K562 (cell line): ENCODE data around the gene NOP14. TPM values are rescaled to one million over a fixed set of nuclear protein-coding genes. Genes with fewer than 3 reads are reported as not detected.

Experiments used
- ATAC-seq: fragments of 200-7000 bp; cut with Tn5 transposase; 3 replicates; pipeline ENCODE4 v1.9.1; 2020; ENCODE audit warnings: moderate library complexity
- BruUV-seq: library from RNA; stranded (reverse); fragments of 400-500 nt; replicated peaks from 2 replicates; lab custom pipeline; 2021; lab: Mats Ljungman, UMichigan
- CTCF ChIA-PET: fragments of 300-600 bp; formaldehyde crosslinking; extraction: SDS; loops from one replicate; lab custom pipeline; 2021; ENCODE audit warnings: low intra/inter-chr PET ratio; lab: Yijun Ruan, JAX
- POLR2A ChIA-PET: fragments of 300-600, 350-650 bp; sonication (Branson Sonifier 250); formaldehyde crosslinking; extraction: SDS; loops from one replicate; lab custom pipeline; 2021; ENCODE audit warnings: antibody characterized with exemption, inconsistent platforms; lab: Yijun Ruan, JAX
- DNase-seq, 4 experiments: peaks; one replicate each; pipeline versions ENCODE4 v3.0.0 to v3.0.0-alpha.2; 2011 to 2018; ENCODE audit warnings: low spot score in 3 of 4, mixed read lengths in 3 of 4; ENCODE audit errors: extremely low read depth in 1 of 4
- FAIRE-seq: peaks from 2 replicates; lab custom pipeline; 2011; peaks lifted over from hg19 to GRCh38; lab: Jason Lieb, UNC
- H2AFZ ChIP-seq: 2 replicates; pipeline ENCODE4 v1.6.0; 2011; ENCODE audit warnings: low read depth, low read length, control low read depth, inconsistent platforms
- H3K27ac ChIP-seq: fragments of 200-600 bp; 3 replicates; pipeline ENCODE4 v1.8.0; 2011; ENCODE audit warnings: low read depth, mild to moderate bottlenecking, control low read depth, inconsistent platforms, low read length, moderate library complexity, mixed read lengths; ENCODE audit errors: extremely low read depth
- H3K27me3 ChIP-seq, 2 experiments: fragments of 300-600 bp in 1 of 2; 2 replicates in 1 of 2; 3 replicates in 1 of 2; pipeline versions ENCODE4 v1.6.0 to v1.8.0; 2011; ENCODE audit warnings: inconsistent platforms in 2 of 2, low read length in 2 of 2, mild to moderate bottlenecking in 1 of 2, mixed read lengths in 1 of 2, moderate library complexity in 1 of 2; ENCODE audit not compliant: control insufficient read depth in 2 of 2, insufficient read depth in 2 of 2
- H3K36me3 ChIP-seq: fragments of 300-600 bp; 3 replicates; pipeline ENCODE4 v1.8.0; 2011; ENCODE audit warnings: mild to moderate bottlenecking, low read length, inconsistent platforms; ENCODE audit not compliant: control insufficient read depth, insufficient read depth
- H3K4me1 ChIP-seq, 2 experiments: fragments of 200-600 bp in 1 of 2; replicated peaks in 1 of 2; 2 replicates in 1 of 2; 3 replicates in 1 of 2; pipeline versions ENCODE4 v1.5.1 to v1.8.0; 2011; ENCODE audit warnings: inconsistent platforms in 2 of 2, low read length in 2 of 2, mild to moderate bottlenecking in 1 of 2, mixed read lengths in 1 of 2, moderate library complexity in 1 of 2; ENCODE audit not compliant: control insufficient read depth in 2 of 2, insufficient read depth in 2 of 2
- H3K4me2 ChIP-seq: 2 replicates; pipeline ENCODE4 v1.6.1; 2011; ENCODE audit warnings: low read length, control low read depth, inconsistent platforms, mixed read lengths; ENCODE audit not compliant: insufficient read depth
- H3K4me3 ChIP-seq: fragments of 200-600 bp; sonication (generic), shearing (Covaris generic); 2 replicates; pipeline ENCODE4 v1.5.1; 2016; ENCODE audit warnings: control low read depth, inconsistent platforms
- H3K79me2 ChIP-seq: fragments of 200-600 bp; 3 replicates; pipeline ENCODE4 v1.8.0; 2011; ENCODE audit warnings: low read length, inconsistent platforms; ENCODE audit not compliant: control insufficient read depth, insufficient read depth
- H3K9ac ChIP-seq, 2 experiments: 2 replicates each; pipeline versions ENCODE4 v1.6.0 to v1.6.1; 2011; ENCODE audit warnings: low read depth in 2 of 2, low read length in 2 of 2, control low read depth in 1 of 2, inconsistent platforms in 1 of 2, mild to moderate bottlenecking in 1 of 2, mixed read lengths in 1 of 2; ENCODE audit not compliant: insufficient read depth in 1 of 2
- H3K9me1 ChIP-seq: one replicate; pipeline ENCODE4 v1.6.0; 2011; ENCODE audit warnings: inconsistent platforms, mild to moderate bottlenecking, low read length, moderate library complexity; ENCODE audit not compliant: control insufficient read depth, insufficient read depth
- H3K9me3 ChIP-seq: replicated peaks from 2 replicates; pipeline ENCODE4 v1.5.1; 2011; ENCODE audit warnings: low read depth, low read length, inconsistent platforms; ENCODE audit not compliant: control insufficient read depth, insufficient read depth
- H4K20me1 ChIP-seq: replicated peaks from 2 replicates; pipeline ENCODE4 v1.6.1; 2011; ENCODE audit warnings: low read length, inconsistent platforms, mixed read lengths; ENCODE audit not compliant: control insufficient read depth, insufficient read depth
- ARID1B ChIP-seq: fragments of 450-650 bp; IDR thresholded peaks from 2 replicates; pipeline ENCODE4 v1.6.1; 2016; ENCODE audit warnings: antibody characterized with exemption, mild to moderate bottlenecking, inconsistent platforms
- ASH1L ChIP-seq: fragments of 450-650 bp; IDR thresholded peaks from 2 replicates; pipeline ENCODE4 v1.6.1; 2018; ENCODE audit warnings: borderline replicate concordance, mild to moderate bottlenecking, low read depth; ENCODE audit not compliant: partially characterized antibody
- BDP1 ChIP-seq: IDR thresholded peaks from 3 replicates; pipeline ENCODE4 v1.6.1; 2011; ENCODE audit not compliant: insufficient read length, insufficient read depth
- ELF2 ChIP-seq: fragments of 250-450 bp; sonication (Bioruptor Pico); IDR thresholded peaks from 2 replicates; pipeline ENCODE4 v1.5.0; 2021; ENCODE audit warnings: mild to moderate bottlenecking
- ERF ChIP-seq: fragments of 450-650 bp; formaldehyde crosslinking; IDR thresholded peaks from 2 replicates; pipeline ENCODE4 v1.4.0; 2020; ENCODE audit warnings: mild to moderate bottlenecking, mixed read lengths
- GTF2E2 ChIP-seq: fragments of 200-800 bp; sonication (Bioruptor generic); IDR thresholded peaks from 2 replicates; pipeline ENCODE4 v1.6.1; 2016; ENCODE audit warnings: missing genetic modification characterization, missing compliant biosample characterization
- MNT ChIP-seq, 2 experiments: fragments of 450-650 bp; conservative IDR thresholded peaks; 2 replicates each; pipeline ENCODE4 v1.6.1; 2017; ENCODE audit warnings: mild to moderate bottlenecking in 2 of 2, moderate library complexity in 2 of 2
- NFYB ChIP-seq: IDR thresholded peaks from 2 replicates; pipeline ENCODE4 v1.6.1; 2011; ENCODE audit warnings: mild to moderate bottlenecking, moderate library complexity; ENCODE audit not compliant: insufficient read length; ENCODE audit errors: extremely low read depth
- NR2C2 ChIP-seq, 2 experiments: fragments of 200-800 bp in 1 of 2; sonication (Bioruptor generic) in 1 of 2; sonication (generic) in 1 of 2; formaldehyde crosslinking in 1 of 2; IDR thresholded peaks; 2 replicates each; pipeline versions ENCODE4 v1.6.1 to v1.8.0; 2016 to 2022; ENCODE audit warnings: mild to moderate bottlenecking in 1 of 2, missing compliant biosample characterization in 1 of 2, missing genetic modification characterization in 1 of 2, missing genetic modification reagents in 1 of 2
- PYGO2 ChIP-seq: fragments of 450-650 bp; IDR thresholded peaks from 2 replicates; pipeline ENCODE4 v1.6.1; 2016; ENCODE audit warnings: mild to moderate bottlenecking, missing genetic modification characterization, moderate library complexity, missing compliant biosample characterization
- ZBTB9 ChIP-seq: fragments of 450-650 bp; formaldehyde crosslinking; IDR thresholded peaks from 2 replicates; pipeline ENCODE4 v1.4.0; 2020; ENCODE audit warnings: mild to moderate bottlenecking, moderate library complexity
- ZEB2 ChIP-seq: fragments of 450-650 bp; IDR thresholded peaks from 2 replicates; pipeline ENCODE4 v1.6.1; 2016
- ZNF280B ChIP-seq: fragments of 250-450 bp; sonication (Bioruptor Pico); IDR thresholded peaks from 2 replicates; pipeline ENCODE4 v1.5.1; 2021; ENCODE audit warnings: mild to moderate bottlenecking
- ZNF354B ChIP-seq: fragments of 250-450 bp; sonication (Bioruptor Pico); IDR thresholded peaks from 2 replicates; pipeline ENCODE4 v1.4.0; 2020
- ZNF444 ChIP-seq: fragments of 250-450 bp; sonication (Bioruptor Pico); IDR thresholded peaks from 2 replicates; pipeline ENCODE4 v1.4.0; 2020; ENCODE audit warnings: mild to moderate bottlenecking, moderate library complexity
- ZNF75A ChIP-seq: fragments of 450-650 bp; formaldehyde crosslinking; IDR thresholded peaks from 2 replicates; pipeline ENCODE4 v1.4.0; 2020; ENCODE audit warnings: mild to moderate bottlenecking
- WGBS: fragments of 100-300 bp; shearing (Covaris generic); methylation state at CpG from one replicate; pipeline ENCODE4 v1.1.6; 2016; ENCODE audit warnings: low coverage, mixed read lengths; ENCODE audit not compliant: insufficient coverage; ENCODE audit errors: missing lambda C conversion rate; 5-methylcytosine and 5-hydroxymethylcytosine counted together
- in situ Hi-C: fragments of 300-500 bp; cut with MboI; formaldehyde crosslinking; loops from 4 replicates; pipeline ENCODE4 v1.15.0; 2018; ENCODE audit warnings: inconsistent platforms, mixed read lengths
- intact Hi-C: fragments of 100-400 bp; cut with micrococcal nuclease; formaldehyde crosslinking; loops from 2 replicates; pipeline ENCODE4 v1.14.2; 2022
- polyA plus RNA-seq, 8 experiments: library from polyadenylated mRNA; depleted of rRNA in 4 of 8; stranded (reverse) in 5 of 8; unstranded in 3 of 8; fragments of >200 nt; fragmentation: Nextera tagmentation in 2 of 8; fragmentation: Illumina TruSeq in 1 of 8; extraction: Ambion mirVana in 2 of 8; extraction: Trizol in 1 of 8; gene quantifications; 2 replicates each; pipeline versions ENCODE4 v1.2.1 to v1.2.3, GENCODE V29; 2011 to 2014; ENCODE audit warnings: inconsistent platforms in 1 of 8, missing spikeins in 1 of 8
- total RNA-seq, 7 experiments: library from RNA; depleted of rRNA in 6 of 7; stranded (reverse); fragments of >200 nt in 6 of 7; fragmentation: Illumina TruSeq in 2 of 7; extraction: Trizol in 2 of 7; gene quantifications; 2 replicates each; pipeline versions ENCODE4 v1.2.1 to v1.2.3, GENCODE V29; 2011 to 2021; ENCODE audit warnings: low replicate concordance in 1 of 7

Gene NOP14
- total and polyA plus RNA-seq, 9 of the 15 experiments (the other 6 are each of a cell fraction or from before 2014, with no cell fraction given), result 12.7 to 76.0 (median 50.9) TPM

GRCh38 chr4:2968381-2968780 lies 5.2 kb upstream of the NOP14 start:
- intact Hi-C loops, result no loop called here
- POLR2A ChIA-PET, result no interaction called here
- H2AFZ ChIP-seq, result no peak overlapping the region
- no TSS peak for BruUV-seq
- H4K20me1 ChIP-seq, result no peaks in the 10 kb centered on the region
- FAIRE-seq, result no peak
- DNase-seq, result no peak
- no peaks in the 10 kb centered on the region for H3K9me3 ChIP-seq
- in situ Hi-C loops, result no loop called here
- no peak overlapping the region for H3K9ac ChIP-seq
- no peaks in the 10 kb centered on the region for H3K9me1 ChIP-seq
- CTCF ChIA-PET, result no interaction called here
- no peaks in the 10 kb centered on the region for H3K36me3 ChIP-seq
- no peak for ATAC-seq
- H3K27ac ChIP-seq, result no peak overlapping the region
- WGBS, result 38% methylated on average over 3 of the region's 3 CpGs
- H3K4me3 ChIP-seq, result no peak overlapping the region
- H3K79me2 ChIP-seq, result peaks cover 9% of the 10 kb centered on the region; the same call in 2 of the 3 replicates
- peaks cover 1 to 3% of the 10 kb centered on the region in 2 experiments; a peak in 2 of 5 replicates for H3K27me3 ChIP-seq
- H3K4me2 ChIP-seq, result no peak overlapping the region
- peaks cover 13 to 16% of the 10 kb centered on the region in 2 experiments; a peak in 4 of 5 replicates for H3K4me1 ChIP-seq
- no peak for TF ChIP-seq ZNF444 (CRISPR knock-in tag)
- TF ChIP-seq ZNF280B (CRISPR knock-in tag), result no peak
- TF ChIP-seq ZNF75A (CRISPR knock-in tag), result no peak
- TF ChIP-seq ZEB2, result no peak
- no peak for TF ChIP-seq NFYB
- no peak for TF ChIP-seq MNT (conservative IDR thresholded peaks at IDR 0.05)
- no peak for TF ChIP-seq PYGO2 (tag)
- no peak for TF ChIP-seq BDP1
- TF ChIP-seq ZBTB9 (CRISPR knock-in tag), result no peak
- no peak for TF ChIP-seq ASH1L
- no peak for TF ChIP-seq NR2C2 (CRISPR knock-in tag; IDR thresholded peaks at IDR 0.05)
- no peak for TF ChIP-seq NR2C2 (tag; IDR thresholded peaks at IDR 0.05)
- no peak for TF ChIP-seq ELF2 (CRISPR knock-in tag)
- TF ChIP-seq ARID1B, result no peak
- TF ChIP-seq ERF (CRISPR knock-in tag), result no peak
- no peak for TF ChIP-seq GTF2E2 (tag)
- TF ChIP-seq ZNF354B (CRISPR knock-in tag), result no peak
